NK-92 (cell line): ENCODE data around the gene ERLIN1.

ENCODE experiments used
- DNase-seq: peaks from one replicate; lab custom pipeline; 2025; ENCODE audit not compliant: unreplicated experiment; lab: John Stamatoyannopoulos, UW

ERLIN1 gene

GRCh38 chr10:100185364-100186252 is at the start of gene ERLIN1:
TSS of gene ERLIN1 (minus strand) at chr10:100186029. CDS start at chr10:100185626, 403 bp downstream.
- peak; percentile 38 for DNase-seq

DNA sequence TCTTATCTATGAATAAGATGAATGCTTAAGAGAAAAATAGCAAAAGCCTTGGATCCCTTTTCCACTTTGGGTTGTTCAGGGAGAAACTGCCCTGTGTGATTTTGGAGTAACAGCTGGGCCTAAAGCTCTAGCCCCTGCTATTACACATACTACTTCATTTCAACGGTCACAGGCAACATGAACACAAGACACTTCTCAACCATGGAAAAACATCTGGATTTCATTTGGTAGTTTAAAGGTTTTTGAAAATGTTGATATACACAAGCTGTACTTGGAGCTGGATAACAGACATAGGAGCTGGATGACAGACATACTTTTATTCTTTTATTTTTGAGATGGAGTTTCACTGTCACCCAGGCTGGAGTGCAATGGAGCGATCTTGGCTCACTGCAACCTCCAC is 46.3 kb upstream of the ERLIN1 start:
- DNase-seq: no peak

DNA sequence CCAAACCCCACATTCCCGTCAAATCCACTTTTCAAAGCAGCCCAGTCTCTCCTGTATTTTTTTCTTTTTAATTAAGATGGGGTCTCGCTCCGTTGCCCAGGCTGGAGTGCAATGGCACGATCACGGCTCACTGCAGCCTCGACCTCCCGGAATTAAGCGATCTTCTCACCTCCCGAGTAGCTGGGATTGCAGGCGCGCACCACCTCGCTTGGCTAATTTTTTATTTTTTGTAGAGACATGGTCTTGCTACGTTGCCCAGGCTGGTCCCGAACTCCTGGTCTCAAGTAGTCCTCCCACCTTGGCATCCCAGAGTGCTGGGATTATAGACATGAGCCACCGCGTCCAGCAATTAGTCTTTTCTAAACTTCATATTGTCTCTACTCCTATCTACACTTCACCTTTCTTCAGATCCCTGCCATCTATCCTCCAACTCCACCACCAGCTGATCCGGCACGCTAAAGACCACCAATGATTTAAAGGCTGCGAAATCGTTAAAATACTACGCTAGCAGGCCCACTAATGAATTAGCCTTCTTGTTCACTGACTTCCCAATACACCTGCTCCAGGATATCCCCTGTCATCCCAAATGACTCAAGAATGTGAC is 44.1 kb upstream of the ERLIN1 start:
- DNase-seq: no peak

- DNase-seq: no peak
Measured at GRCh38 chr10:100223879-100224278, 38.0 kb upstream of the ERLIN1 start.

- no peak for DNase-seq
Measured at GRCh38 chr10:100222529-100222928, 36.7 kb upstream of the ERLIN1 start.

DNA sequence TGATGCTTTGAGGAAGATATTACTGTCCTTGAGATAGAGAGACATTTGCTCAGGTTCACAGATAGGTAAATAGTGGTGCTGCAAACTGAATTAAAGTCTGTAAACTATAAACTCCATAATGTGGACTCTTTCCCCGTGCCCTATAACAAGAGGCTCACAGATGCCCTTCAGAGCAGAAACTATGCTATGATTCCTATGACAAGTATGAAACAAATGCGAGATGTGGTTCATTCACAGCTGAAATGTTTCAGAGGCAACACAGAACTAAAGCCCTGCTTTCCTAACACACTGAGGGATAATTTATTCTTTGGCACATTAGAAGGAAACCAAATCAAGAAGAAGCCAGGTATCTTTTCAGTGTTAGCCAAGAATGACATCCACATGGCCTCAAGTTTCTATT is 30.2 kb upstream of the ERLIN1 start:
- no peak for DNase-seq

DNA sequence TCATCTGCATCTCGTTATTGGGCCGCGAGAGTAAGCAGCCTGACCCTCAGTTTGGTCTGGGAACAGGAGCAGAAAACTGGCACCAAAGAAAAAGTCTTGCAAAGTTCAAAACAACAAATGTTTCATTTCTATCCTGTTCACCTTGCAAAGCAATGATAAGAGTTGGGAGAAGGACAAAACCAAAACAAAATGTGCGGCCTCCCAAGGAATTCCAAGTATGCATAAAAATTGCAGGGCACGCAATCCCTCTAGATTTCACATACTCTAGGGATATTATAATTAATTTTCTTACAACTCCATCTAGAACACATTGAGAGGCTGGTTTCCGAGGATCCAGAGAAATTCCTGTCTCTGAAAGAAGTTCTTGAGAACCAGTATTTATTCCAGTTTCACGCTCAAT is 23.5 kb upstream of the ERLIN1 start:
- DNase-seq: no peak

DNA sequence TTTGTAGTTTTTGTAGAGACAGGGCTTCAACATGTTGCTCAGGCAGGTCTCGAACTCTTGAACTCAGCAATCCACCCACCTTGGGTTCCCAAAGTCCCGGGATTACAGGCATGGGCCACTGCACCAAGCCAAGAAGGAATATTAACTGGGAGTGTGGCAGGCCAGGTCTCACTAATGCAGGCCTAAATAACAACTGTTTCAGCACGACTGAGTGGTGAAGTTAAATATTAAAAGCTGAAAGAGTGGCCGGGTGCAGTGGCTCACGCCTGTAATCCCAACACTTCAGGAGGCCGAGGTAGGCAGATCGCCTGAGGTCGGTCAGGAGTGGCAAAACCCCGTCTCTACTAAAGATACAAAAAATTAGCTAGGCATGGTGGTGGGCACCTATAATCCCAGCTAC is 22.4 kb upstream of the ERLIN1 start:
- DNase-seq: no peak

DNA sequence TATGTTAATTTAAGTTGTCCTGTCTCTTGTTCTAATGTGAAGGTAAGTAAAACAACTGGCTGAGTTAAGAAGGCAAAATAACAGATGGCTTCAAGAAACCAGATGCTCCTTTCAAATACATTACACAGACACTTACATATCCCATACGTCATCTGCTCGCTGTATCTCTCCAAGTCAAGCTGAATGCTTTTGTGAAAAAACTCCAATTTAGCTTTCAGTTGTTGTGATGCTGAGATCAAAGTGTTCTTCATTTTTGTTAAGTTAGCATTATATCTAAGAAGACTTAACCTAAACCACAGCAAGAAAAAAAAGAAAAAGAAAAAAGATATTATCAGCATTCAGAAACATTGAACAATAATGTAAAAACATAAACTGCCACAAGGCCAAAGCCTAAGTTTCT is 18.5 kb upstream of the ERLIN1 start:
- DNase-seq: no peak

DNA sequence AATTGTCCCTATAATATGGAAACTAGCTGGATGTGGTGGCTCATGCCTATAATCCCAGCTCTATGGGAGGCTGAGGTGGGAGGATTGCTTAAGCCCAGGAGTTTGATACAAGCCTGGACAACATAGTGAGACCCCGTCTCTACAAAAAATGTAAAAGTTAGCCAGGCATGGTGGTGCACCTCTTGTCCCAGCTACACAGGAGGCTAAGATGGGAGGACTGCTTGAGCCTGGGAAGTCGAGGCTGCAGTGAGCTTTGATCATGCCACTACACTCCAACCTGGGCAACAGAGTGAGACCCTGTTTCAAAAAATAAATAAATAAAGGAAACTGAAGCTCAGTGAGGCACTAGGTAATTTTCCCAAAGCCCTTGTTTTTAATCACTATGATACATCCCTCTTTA is 15.7 kb upstream of the ERLIN1 start:
- no peak for DNase-seq

GRCh38 chr10:100194711-100195110 is 8.9 kb upstream of the ERLIN1 start:
- DNase-seq: no peak

GRCh38 chr10:100192350-100192749 is 6.5 kb upstream of the ERLIN1 start:
- DNase-seq: no peak

DNA sequence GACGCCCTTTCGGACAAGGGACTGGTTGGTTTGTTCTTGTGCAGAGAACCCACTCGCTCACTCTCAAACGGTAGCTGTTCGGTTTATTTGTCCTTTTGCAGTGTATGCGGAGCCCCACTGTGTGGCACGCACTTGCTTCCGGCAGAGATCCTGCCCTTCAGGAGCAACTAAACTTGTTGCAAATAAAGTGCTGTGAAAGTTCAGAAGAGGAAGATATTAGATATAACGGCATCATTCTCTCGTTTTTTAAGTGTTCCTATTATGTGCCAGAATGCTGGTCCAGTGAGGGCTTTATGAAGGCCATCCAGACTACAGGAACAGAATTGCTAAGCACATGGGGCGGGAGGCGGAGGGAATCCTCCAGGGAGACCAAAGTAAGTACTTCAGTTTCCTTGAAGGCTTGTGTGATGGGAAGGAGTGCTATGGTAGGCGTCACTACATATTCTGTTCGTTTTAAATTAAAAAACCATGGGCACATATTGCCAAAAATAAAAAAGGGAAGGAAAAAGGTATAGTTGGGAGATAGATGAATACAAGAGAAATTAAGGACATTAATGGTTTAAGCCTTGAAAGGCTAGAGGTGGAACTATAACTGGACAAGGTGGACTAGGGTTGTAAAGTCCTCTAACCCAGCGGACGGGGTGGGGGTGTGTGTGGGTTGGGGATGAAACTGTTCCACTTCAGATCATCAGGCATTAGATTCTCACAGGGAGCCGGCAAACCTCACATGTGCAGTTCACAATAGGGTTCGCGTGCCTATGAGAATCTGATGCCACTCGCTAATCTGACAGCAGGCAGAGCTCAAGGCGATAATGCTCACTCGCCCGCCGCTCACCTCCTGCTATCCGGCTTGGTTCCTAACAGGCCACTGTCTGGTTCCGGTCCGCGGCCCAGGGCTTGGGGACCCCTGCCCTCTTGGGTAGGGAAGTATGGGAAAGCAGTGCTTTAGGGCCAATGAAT is 704 bp upstream of the ERLIN1 start:
- DNase-seq: no peak

DNA sequence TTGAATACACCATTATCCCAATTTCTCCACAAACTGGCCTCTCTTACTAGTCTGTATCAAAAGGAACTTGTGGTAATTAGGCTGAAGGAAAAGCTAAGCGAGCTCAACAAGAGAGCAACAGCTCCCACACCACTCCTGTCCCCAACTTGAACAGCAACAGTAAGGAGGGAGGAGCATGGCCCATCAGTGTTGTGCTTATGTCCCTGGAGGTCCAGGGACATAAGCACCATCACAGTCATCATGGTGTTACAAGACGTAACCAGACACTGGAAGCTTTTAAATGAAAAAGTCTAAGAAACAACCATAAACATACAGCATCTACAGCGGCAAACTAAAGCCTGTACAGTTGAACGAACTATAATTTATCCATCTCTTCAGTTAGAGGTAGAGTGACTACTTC is 989 bp downstream of the ERLIN1 start:
- no peak for DNase-seq

GRCh38 chr10:100184426-100184825 is 1.4 kb downstream of the ERLIN1 start:
- DNase-seq: no peak

DNA sequence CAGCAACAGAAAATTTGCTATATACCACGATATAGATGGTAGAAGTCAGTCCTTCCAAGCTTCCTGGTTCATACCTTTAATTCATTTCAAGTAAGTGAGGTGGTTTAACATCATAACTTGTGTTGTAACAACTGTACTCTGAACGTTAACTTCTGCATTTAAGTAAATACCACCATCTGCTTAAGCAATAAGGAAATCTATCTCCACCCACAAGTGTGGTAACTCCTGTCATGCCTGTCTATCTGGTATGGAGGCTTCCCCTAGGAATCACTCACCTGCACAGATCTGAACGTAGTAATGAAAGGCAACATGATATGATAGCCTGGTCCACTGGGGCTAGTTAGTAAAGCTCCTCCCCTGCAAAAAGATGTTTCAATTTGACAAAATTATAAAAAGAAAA is 2.3 kb downstream of the ERLIN1 start:
- DNase-seq: no peak

DNA sequence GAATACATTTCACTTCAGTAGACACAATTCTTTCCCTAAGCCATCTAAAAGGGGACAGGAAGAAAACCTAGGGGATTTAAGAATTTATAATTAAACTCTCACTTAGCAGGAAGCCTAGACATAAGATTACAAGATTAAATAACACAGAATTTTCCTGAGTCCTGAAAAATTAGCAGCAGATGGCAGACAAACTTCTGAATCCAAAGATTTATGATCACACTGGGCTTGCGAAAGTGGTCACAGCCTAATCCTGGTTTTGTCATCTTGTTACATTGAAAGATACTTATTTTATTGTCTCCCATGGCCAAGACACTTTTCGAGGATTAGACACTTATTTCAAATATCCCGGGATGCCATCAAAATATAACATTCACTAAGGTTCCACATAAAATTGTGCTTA is 2.9 kb downstream of the ERLIN1 start:
- no peak for DNase-seq

DNA sequence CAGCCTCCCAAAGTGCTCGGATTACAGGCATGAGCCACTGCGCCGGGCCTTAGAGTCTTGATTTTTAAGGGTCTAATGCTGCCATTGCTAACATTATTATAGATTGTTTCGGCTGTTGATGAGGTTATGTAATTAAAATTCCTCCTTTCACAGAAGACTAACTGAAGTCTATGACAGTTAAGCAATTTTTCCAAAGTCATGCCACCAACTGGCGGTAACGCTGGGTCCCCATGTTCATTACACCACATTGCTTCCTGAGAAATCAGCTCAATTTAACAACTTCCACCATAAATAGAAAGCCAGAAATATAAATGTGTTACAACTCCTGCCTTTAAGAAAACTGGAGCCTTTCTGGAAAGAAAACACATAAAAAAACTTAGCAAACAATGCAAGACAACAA is 3.5 kb downstream of the ERLIN1 start:
- no peak for DNase-seq

- no peak for DNase-seq
Measured at GRCh38 chr10:100175875-100176274, 10.0 kb downstream of the ERLIN1 start.

DNA sequence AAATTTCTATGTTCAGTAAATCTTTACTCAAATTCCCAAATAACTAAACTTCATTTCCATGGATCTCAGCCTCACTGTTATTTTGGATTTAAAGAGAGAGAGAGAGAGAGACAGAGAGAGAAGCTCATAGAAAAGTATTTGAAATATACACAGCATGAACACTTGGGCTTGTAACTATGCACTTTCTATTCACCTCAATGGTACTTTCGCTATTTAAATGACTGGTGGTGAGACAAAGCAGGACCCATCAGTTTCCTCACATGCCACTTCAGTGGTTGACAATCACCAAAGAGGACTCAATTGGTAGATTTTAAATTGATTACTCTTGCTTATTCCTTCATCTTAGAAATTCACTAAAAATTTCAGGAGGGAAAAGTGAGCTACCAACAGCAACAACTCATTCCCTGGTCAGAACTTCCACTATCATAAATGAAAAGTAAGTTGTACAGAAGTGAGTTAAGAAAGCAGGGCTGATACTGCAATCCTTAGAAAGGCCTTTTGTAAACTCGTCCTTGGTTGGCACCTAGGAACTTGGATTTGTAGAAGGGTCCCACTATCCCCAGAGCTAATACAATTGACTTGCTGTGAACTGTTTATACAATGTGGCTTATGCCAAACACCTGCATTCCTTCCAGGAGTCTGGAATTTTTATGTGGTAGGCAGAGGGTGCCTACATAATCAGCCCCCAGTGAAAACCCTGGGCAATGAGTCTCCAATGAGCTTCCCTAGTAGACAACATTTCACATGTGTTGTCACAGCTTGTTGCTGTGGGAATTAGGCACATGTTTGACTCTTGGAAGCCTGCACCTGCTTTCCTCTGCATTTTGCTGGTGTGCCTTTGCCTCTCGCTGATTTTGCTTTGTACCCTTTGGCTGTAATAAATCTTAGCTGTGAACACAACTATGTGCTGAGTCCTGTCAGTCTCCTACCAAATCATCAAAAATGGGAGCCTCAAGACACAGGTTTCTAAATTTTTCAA is 10.8 kb downstream of the ERLIN1 start:
- no peak for DNase-seq
